HepG2 (cell line): ENCODE results near the gene USP14. TPM values are rescaled to one million over a fixed set of nuclear protein-coding genes. Genes with fewer than 3 reads are reported as not detected.

Experiments
- AHR ChIP-seq: IDR thresholded peaks from 2 replicates; pipeline ENCODE4 v1.6.1; 2018; ENCODE audit warnings: missing genetic modification reagents, missing compliant biosample characterization
- CBX5 ChIP-seq: sonication (generic); formaldehyde crosslinking; IDR thresholded peaks from 2 replicates; pipeline ENCODE4 v1.4.0; 2020; ENCODE audit warnings: missing genetic modification reagents, borderline replicate concordance
- CC2D1A ChIP-seq: sonication (generic); formaldehyde crosslinking; IDR thresholded peaks from 2 replicates; pipeline ENCODE4 v1.8.1; 2023; ENCODE audit warnings: mild to moderate bottlenecking, missing genetic modification reagents
- CEBPG ChIP-seq: IDR thresholded peaks from 2 replicates; pipeline ENCODE4 v1.6.1; 2016
- EHMT2 ChIP-seq: fragments of 200-600 bp; sonication (generic); IDR thresholded peaks from 2 replicates; pipeline ENCODE4 v1.7.0; 2017; ENCODE audit warnings: antibody characterized with exemption, low read depth, low read length, borderline replicate concordance
- HNRNPL ChIP-seq: fragments of 200-400 bp; formaldehyde crosslinking; IDR thresholded peaks from 2 replicates; pipeline ENCODE4 v1.6.1; 2017; ENCODE audit warnings: mild to moderate bottlenecking, low read depth, low read length
- KLF15 ChIP-seq: sonication (generic); formaldehyde crosslinking; IDR thresholded peaks from 2 replicates; pipeline ENCODE4 v1.8.1; 2023; ENCODE audit warnings: borderline replicate concordance, mild to moderate bottlenecking, inconsistent platforms, missing genetic modification reagents, mixed read lengths
- KMT2A ChIP-seq: sonication (generic); formaldehyde crosslinking; IDR thresholded peaks from 2 replicates; pipeline ENCODE4 v1.4.0; 2020; ENCODE audit warnings: missing genetic modification reagents
- RARG ChIP-seq: sonication (generic); formaldehyde crosslinking; IDR thresholded peaks from 2 replicates; pipeline ENCODE4 v1.4.0; 2020; ENCODE audit warnings: low read depth, mild to moderate bottlenecking, missing genetic modification reagents
- REXO4 ChIP-seq: sonication (generic); formaldehyde crosslinking; IDR thresholded peaks from 2 replicates; pipeline ENCODE4 v1.8.0; 2022; ENCODE audit warnings: missing genetic modification reagents, mild to moderate bottlenecking, borderline replicate concordance
- ZC3H13 ChIP-seq: sonication (generic); formaldehyde crosslinking; IDR thresholded peaks from 2 replicates; pipeline ENCODE4 v1.8.1; 2023; ENCODE audit warnings: mild to moderate bottlenecking, missing genetic modification reagents, moderate library complexity
- ZMYM3 ChIP-seq: sonication (generic); formaldehyde crosslinking; IDR thresholded peaks from 2 replicates; pipeline ENCODE4 v1.5.1; 2020; ENCODE audit warnings: mild to moderate bottlenecking, missing genetic modification reagents
- ZNF317 ChIP-seq: sonication (generic); formaldehyde crosslinking; IDR thresholded peaks from 2 replicates; pipeline ENCODE4 v1.5.0; 2020; ENCODE audit warnings: mild to moderate bottlenecking, missing genetic modification reagents
- ZNF558 ChIP-seq: sonication (generic); formaldehyde crosslinking; IDR thresholded peaks from 2 replicates; pipeline ENCODE4 v1.9.0; 2022; ENCODE audit warnings: mild to moderate bottlenecking, missing genetic modification reagents, borderline replicate concordance
- polyA plus RNA-seq, 8 experiments: library from polyadenylated mRNA; depleted of rRNA in 3 of 8; stranded (reverse) in 7 of 8; unstranded in 1 of 8; fragments of >200 nt; fragmentation: Illumina TruSeq in 4 of 8; extraction: Trizol in 4 of 8; gene quantifications; 2 replicates each; pipeline versions ENCODE4 v1.2.1 to v1.2.3, GENCODE V29; 2011 to 2016; ENCODE audit warnings: low read depth in 4 of 8, missing spikeins in 1 of 8, mixed read lengths in 1 of 8; ENCODE audit not compliant: insufficient read depth in 1 of 8
- total RNA-seq, 5 experiments: library from RNA; depleted of rRNA; stranded (reverse); fragments of >200 nt; fragmentation: Illumina TruSeq; extraction: Trizol; gene quantifications; 2 replicates each; pipeline ENCODE4 v1.2.3, GENCODE V29; 2016; ENCODE audit warnings: low read depth in 1 of 5
- TF ChIP-seq, protein P1 (sequence below): sonication (generic); formaldehyde crosslinking; IDR thresholded peaks from 2 replicates; pipeline ENCODE4 v1.4.0; 2020; ENCODE audit warnings: missing genetic modification reagents; ENCODE audit errors: not compliant biosample characterization
- TF ChIP-seq, protein P2 (sequence below): sonication (generic); formaldehyde crosslinking; IDR thresholded peaks from 2 replicates; pipeline ENCODE4 v1.4.0; 2020; ENCODE audit warnings: missing genetic modification reagents, borderline replicate concordance
- TF ChIP-seq, protein P3 (sequence below): sonication (generic); formaldehyde crosslinking; IDR thresholded peaks from 2 replicates; pipeline ENCODE4 v1.4.0; 2020; ENCODE audit warnings: mild to moderate bottlenecking, low read depth, missing genetic modification reagents
- TF ChIP-seq, protein P4 (sequence below): sonication (generic); formaldehyde crosslinking; IDR thresholded peaks from 2 replicates; pipeline ENCODE4 v1.5.1; 2020; ENCODE audit warnings: mild to moderate bottlenecking, missing genetic modification reagents, borderline replicate concordance
- TF ChIP-seq, protein P5 (sequence below): sonication (generic); formaldehyde crosslinking; IDR thresholded peaks from 2 replicates; pipeline ENCODE4 v1.4.0; 2020; ENCODE audit warnings: missing genetic modification reagents
- TF ChIP-seq, protein P6 (sequence below): sonication (generic); formaldehyde crosslinking; conservative IDR thresholded peaks from 2 replicates; pipeline ENCODE4 v1.8.0; 2022; ENCODE audit warnings: mild to moderate bottlenecking, moderate library complexity, missing genetic modification reagents

Gene USP14
- total and polyA plus RNA-seq, 2 of the 13 experiments (the other 11 are each of a cell fraction or from before 2014, with no cell fraction given), result 14.7 to 16.6 TPM

DNA sequence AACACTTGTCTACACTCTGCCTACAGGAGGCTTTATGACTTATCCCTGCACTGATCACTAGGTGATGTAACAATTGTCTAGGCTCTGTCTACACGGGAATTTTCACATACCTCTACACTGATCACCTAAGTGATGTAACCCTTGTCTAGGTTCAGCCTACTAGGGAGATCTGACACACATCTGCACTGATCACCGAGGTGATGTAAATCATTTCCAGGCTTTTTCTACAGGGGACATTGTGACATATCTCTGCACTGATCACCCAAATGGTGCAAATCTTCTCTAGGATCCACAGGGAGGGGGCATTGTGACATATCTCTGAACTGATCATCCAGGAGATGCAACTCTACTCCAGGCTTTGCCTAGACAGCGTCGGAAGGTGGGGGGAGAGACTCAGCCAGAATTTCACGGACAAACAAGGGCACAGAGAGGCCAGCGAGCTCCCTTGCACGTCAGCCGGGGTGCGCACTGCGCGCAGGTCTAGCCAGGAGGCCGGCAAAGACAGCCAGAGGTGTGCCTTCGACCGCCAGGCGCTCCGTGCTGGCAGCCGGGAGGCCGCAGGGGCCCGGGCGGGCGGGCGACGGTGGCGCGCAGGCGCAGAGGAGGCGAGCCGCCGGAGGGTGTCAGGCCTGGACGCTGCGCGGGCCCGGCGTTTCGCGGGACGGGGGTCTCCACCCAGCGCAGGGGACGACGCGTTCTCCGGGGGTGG lies 46.9 kb upstream of the USP14 start (continued):
- no peak for TF ChIP-seq CBX5 (CRISPR knock-in tag)
- TF ChIP-seq KLF15 (CRISPR knock-in tag), result no peak
- TF ChIP-seq REXO4 (CRISPR knock-in tag), result no peak
- no peak for TF ChIP-seq EHMT2
- TF ChIP-seq, protein P1, sequence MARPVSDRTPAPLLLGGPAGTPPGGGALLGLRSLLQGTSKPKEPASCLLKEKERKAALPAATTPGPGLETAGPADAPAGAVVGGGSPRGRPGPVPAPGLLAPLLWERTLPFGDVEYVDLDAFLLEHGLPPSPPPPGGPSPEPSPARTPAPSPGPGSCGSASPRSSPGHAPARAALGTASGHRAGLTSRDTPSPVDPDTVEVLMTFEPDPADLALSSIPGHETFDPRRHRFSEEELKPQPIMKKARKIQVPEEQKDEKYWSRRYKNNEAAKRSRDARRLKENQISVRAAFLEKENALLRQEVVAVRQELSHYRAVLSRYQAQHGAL (CRISPR knock-in tag), result peak; percentile 76
- no peak for TF ChIP-seq HNRNPL
- no peak for TF ChIP-seq RARG
- TF ChIP-seq, protein P2, sequence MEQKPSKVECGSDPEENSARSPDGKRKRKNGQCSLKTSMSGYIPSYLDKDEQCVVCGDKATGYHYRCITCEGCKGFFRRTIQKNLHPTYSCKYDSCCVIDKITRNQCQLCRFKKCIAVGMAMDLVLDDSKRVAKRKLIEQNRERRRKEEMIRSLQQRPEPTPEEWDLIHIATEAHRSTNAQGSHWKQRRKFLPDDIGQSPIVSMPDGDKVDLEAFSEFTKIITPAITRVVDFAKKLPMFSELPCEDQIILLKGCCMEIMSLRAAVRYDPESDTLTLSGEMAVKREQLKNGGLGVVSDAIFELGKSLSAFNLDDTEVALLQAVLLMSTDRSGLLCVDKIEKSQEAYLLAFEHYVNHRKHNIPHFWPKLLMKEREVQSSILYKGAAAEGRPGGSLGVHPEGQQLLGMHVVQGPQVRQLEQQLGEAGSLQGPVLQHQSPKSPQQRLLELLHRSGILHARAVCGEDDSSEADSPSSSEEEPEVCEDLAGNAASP (CRISPR knock-in tag), result no peak
- no peak for TF ChIP-seq CC2D1A (CRISPR knock-in tag)
- TF ChIP-seq ZMYM3 (CRISPR knock-in tag), result no peak
- TF ChIP-seq ZNF317, result no peak
- peak; percentile 8; the same call in 1 of the 2 replicates for TF ChIP-seq CEBPG
- TF ChIP-seq ZNF558 (CRISPR knock-in tag), result peak; percentile 94; the same call in 1 of the 2 replicates
- TF ChIP-seq ZC3H13, result peak; percentile 46; the same call in 1 of the 2 replicates
- TF ChIP-seq KMT2A (CRISPR knock-in tag), result no peak
- TF ChIP-seq, protein P3, sequence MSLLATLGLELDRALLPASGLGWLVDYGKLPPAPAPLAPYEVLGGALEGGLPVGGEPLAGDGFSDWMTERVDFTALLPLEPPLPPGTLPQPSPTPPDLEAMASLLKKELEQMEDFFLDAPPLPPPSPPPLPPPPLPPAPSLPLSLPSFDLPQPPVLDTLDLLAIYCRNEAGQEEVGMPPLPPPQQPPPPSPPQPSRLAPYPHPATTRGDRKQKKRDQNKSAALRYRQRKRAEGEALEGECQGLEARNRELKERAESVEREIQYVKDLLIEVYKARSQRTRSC, result no peak
- TF ChIP-seq, protein P4, sequence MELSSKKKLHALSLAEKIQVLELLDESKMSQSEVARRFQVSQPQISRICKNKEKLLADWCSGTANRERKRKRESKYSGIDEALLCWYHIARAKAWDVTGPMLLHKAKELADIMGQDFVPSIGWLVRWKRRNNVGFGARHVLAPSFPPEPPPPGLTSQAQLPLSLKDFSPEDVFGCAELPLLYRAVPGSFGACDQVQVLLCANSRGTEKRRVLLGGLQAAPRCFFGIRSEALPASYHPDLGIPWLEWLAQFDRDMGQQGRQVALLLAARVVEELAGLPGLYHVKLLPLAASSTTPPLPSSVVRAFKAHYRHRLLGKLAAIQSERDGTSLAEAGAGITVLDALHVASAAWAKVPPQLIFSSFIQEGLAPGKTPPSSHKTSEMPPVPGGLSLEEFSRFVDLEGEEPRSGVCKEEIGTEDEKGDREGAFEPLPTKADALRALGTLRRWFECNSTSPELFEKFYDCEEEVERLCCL (CRISPR knock-in tag), result 0 out of 2 replicates have a peak, but pooled peaks have one; percentile 44
- no peak for TF ChIP-seq AHR (CRISPR knock-in tag)
- TF ChIP-seq, protein P5, sequence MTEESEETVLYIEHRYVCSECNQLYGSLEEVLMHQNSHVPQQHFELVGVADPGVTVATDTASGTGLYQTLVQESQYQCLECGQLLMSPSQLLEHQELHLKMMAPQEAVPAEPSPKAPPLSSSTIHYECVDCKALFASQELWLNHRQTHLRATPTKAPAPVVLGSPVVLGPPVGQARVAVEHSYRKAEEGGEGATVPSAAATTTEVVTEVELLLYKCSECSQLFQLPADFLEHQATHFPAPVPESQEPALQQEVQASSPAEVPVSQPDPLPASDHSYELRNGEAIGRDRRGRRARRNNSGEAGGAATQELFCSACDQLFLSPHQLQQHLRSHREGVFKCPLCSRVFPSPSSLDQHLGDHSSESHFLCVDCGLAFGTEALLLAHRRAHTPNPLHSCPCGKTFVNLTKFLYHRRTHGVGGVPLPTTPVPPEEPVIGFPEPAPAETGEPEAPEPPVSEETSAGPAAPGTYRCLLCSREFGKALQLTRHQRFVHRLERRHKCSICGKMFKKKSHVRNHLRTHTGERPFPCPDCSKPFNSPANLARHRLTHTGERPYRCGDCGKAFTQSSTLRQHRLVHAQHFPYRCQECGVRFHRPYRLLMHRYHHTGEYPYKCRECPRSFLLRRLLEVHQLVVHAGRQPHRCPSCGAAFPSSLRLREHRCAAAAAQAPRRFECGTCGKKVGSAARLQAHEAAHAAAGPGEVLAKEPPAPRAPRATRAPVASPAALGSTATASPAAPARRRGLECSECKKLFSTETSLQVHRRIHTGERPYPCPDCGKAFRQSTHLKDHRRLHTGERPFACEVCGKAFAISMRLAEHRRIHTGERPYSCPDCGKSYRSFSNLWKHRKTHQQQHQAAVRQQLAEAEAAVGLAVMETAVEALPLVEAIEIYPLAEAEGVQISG (CRISPR knock-in tag), result peak; percentile 69
- TF ChIP-seq, protein P6, sequence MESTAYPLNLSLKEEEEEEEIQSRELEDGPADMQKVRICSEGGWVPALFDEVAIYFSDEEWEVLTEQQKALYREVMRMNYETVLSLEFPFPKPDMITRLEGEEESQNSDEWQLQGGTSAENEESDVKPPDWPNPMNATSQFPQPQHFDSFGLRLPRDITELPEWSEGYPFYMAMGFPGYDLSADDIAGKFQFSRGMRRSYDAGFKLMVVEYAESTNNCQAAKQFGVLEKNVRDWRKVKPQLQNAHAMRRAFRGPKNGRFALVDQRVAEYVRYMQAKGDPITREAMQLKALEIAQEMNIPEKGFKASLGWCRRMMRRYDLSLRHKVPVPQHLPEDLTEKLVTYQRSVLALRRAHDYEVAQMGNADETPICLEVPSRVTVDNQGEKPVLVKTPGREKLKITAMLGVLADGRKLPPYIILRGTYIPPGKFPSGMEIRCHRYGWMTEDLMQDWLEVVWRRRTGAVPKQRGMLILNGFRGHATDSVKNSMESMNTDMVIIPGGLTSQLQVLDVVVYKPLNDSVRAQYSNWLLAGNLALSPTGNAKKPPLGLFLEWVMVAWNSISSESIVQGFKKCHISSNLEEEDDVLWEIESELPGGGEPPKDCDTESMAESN (CRISPR knock-in tag), result peak; percentile 75; the same call in 1 of the 2 replicates
